Choroid plexus epithelial cell (primary cell): ENCODE measurements around the gene TEAD3.

Experiments used
- DNase-seq: peaks from one replicate; pipeline ENCODE4 v3.0.0-alpha.2; 2010; ENCODE audit warnings: low read depth
- H3K4me3 ChIP-seq: 2 replicates; pipeline ENCODE4 v1.5.1; 2011; ENCODE audit warnings: low read depth, mild to moderate bottlenecking, control low read depth, low read length, moderate library complexity
- TF ChIP-seq, protein P1 (sequence below): conservative IDR thresholded peaks from 2 replicates; pipeline ENCODE4 v1.5.1; 2011; ENCODE audit warnings: low read depth, mild to moderate bottlenecking, control low read depth, inconsistent platforms, low read length, moderate library complexity

Gene TEAD3

DNA sequence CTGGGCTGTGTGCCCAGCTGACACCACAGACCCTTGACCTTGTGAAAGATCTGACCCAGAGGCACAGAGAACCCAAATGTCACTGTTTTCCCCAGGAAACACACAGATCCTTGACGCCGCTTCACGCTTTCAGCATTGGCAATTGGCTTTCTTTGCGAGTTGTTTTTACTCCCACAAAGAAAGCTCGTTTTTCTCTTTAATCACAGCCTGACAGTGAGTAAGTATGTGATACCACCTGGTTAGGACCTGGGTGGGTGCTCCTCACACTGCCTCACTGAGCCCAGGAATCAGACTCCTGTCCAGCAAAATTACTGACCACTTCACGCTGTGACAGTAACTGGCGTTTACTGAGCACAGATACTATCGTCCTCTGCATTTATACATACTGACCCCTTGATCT lies 15.7 kb downstream of the TEAD3 start:
- TF ChIP-seq, protein P1, sequence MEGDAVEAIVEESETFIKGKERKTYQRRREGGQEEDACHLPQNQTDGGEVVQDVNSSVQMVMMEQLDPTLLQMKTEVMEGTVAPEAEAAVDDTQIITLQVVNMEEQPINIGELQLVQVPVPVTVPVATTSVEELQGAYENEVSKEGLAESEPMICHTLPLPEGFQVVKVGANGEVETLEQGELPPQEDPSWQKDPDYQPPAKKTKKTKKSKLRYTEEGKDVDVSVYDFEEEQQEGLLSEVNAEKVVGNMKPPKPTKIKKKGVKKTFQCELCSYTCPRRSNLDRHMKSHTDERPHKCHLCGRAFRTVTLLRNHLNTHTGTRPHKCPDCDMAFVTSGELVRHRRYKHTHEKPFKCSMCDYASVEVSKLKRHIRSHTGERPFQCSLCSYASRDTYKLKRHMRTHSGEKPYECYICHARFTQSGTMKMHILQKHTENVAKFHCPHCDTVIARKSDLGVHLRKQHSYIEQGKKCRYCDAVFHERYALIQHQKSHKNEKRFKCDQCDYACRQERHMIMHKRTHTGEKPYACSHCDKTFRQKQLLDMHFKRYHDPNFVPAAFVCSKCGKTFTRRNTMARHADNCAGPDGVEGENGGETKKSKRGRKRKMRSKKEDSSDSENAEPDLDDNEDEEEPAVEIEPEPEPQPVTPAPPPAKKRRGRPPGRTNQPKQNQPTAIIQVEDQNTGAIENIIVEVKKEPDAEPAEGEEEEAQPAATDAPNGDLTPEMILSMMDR: no peak
- H3K4me3 ChIP-seq: no peak overlapping the region
- DNase-seq: no peak

DNA sequence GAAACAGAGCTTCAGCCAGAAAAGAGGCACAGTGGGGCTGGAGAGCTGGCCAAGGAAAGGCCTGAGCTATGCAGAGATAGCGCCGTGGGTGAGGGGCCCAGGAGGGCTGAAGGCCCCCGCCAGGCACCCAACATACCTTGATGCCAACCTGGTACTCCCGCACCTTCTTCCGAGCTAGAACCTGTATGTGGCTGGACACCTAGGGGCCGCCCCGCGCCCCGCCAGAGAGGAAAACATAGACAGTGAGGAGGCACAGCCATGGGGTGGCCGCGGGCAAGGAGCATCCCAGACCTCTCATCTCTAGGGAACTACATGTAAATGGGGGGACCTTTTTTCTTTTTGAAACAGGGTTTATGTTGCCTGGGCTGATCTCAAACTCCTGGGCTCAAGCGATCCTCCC lies 16.7 kb downstream of the TEAD3 start:
- TF ChIP-seq, protein P1: no peak
- DNase-seq: no peak
- H3K4me3 ChIP-seq: no peak overlapping the region

DNA sequence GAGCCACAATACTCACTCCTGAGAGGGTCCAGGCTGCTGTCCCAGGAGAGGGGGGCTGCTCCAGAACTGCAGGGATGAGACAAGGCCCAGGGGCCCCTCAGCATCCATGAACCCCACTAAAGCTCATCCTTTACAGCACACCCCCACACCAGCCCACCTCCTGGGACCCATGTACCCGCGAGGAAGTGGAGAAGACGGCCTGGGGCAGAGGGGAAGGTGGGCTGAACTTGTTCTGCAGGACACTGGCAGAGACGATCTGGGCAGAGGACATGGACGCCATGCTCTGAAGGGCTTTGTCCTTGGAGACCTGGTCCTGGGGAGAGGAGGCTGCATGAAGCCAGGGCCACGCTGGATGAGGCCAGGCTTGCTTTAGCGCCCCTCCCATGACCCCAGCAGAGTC lies 18.6 kb downstream of the TEAD3 start:
- no peak for DNase-seq
- H3K4me3 ChIP-seq: no peak overlapping the region
- TF ChIP-seq, protein P1: no peak

DNA sequence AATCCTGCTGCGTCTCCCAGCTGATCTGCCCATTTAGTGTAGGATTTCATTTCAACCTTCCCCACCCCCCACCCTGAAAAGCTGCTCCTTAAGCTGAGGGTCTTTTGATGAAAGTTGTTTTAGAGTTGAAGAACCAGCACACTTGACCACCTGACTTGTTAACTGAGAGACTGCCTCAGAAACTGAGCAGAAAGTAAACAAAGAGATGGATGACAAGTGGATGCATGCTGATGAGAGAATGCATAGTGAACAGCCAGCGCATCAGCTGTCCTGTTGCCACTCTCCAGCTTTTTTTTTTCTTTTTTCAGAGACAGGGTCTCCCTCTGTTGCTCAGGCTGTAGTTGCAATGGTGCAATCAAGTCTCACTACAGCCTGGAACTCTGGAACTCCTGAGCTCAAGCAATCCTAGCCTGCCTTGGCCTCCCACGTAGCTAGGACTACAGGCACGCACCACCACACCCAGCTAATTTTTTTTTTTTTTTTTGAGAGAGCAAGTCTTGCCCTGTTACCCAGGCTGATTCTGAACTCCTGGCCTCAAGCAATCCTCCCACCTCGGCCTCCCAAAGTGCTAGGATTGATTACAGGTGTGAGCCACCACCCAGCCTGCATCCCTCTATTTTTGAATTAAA lies 19.2 kb downstream of the TEAD3 start:
- no peak overlapping the region for H3K4me3 ChIP-seq
- TF ChIP-seq, protein P1: no peak
- no peak for DNase-seq

DNA sequence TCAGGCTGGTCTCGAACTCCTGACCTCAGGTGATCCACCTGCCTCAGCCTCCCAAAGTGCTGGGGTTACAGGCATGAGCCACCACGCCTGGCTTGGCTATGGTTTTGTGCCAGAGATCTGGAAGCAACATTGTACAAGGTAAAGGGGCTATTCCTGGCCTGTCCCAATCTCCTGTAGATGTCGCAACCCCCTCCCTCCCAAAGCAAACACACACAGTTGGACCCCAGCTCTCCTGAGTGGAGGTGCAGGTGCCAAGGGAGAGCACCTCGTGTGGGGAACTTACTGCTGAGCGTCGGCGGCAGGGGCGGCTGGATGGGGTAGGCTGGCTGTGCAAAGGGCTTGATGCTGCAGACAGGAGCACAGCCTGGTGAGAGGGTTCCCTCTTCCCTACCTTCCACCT lies 19.9 kb downstream of the TEAD3 start:
- TF ChIP-seq, protein P1: no peak
- no peak overlapping the region for H3K4me3 ChIP-seq
- DNase-seq: no peak

DNA sequence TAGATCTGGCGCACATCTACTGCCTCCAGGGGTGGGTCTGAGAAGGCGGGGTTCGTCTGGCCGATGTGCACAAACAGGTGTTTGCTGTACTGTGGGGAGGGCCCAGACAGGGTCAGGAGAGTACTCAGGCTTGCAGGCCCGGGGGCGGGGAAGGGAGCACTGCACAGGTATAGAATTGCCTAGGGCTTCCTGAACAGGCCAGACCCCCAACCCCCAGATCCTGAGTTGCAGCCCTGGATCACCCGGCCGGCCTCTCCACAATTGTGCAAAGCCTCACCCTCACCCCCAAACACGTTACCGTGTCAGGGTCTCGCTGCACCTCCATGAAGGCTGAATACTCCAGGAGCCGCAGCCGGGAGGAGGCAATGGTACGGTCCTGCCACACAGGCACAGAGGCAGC lies 20.9 kb downstream of the TEAD3 start:
- H3K4me3 ChIP-seq: no peak overlapping the region
- DNase-seq: no peak
- TF ChIP-seq, protein P1: no peak

DNA sequence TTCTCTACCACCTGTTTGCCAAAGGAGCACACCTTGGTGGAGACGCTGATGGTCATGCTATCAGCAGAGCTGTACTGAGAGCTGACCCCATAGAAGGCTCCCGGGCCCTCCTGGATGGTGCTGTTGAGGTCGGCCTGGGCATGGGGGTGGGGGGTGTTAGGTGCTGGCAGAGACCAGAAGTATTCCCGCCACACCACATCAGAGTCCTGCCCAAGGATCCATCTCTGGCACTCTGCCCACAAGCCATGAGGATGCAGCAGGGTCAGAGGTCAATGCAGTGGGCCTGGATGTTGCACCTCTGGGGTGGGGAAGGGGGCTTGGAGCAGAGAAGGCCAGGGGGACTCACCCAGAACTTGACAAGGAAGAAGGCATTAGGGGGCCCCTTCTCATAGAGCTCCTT lies 21.3 kb downstream of the TEAD3 start:
- H3K4me3 ChIP-seq: no peak overlapping the region
- no peak for DNase-seq
- TF ChIP-seq, protein P1: no peak
